Fibroblast of peridontal ligament (primary cell): ENCODE data around the gene NEK9.

Experiments used
- DNase-seq: peaks from one replicate; pipeline ENCODE4 v3.0.0-alpha.2; 2010; ENCODE audit errors: extremely low read depth

The NEK9 gene

DNA sequence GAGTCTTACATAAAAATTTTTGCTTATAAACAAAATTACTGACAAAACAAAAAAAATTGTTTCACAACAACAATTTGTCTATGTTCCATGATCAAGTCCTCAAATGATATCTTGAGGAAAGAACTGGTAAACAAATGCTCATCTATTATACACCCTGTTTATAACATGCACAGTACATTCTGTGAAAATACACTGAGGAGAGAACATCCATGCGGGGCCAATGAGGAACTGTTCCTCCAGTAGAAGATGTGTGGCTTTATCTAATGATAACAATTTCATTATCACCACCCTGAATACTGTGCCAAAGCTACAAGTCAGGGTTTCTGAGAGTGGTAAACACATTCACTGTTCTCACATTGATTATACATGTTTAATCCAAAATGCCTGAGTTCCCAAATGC is 86.3 kb downstream of the NEK9 start:
- no peak for DNase-seq

DNA sequence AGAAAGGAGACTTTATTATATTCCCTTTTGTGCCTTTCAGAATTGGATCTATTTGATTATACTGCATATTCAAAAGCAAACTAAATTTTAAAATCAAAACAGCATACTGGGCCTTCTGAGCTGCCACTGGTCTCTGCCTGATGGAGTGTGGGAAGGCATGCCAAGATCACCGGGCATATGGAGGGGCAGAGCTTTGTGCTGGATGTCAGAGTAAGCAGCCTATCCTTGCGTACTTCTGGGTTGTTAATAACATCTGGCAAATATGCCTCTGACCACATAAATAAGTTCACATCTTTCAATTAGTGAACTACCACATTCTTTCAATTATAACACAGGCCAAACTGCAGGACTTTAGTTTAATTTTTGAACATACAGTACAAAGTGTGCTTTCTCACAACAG is 93.9 kb downstream of the NEK9 start:
- no peak for DNase-seq

DNA sequence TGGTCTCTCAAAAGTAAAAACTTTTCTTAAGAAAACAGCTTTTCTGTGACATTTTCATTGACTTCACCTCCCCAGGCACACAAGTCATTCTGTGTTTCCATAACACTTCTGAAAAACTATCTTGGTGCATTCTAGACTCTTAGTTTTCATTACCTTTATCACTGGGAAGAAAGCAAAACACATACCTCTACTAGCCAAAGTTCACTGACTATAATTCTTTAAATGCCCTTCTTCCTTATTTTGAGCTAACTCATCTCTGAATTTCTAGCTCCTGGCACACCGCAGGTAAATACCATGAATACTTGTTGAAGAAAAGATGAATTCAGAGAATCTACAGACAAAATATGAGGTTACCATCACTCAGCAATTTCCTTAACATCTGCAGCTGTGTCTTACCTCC is 96.7 kb downstream of the NEK9 start:
- no peak for DNase-seq
